Peyer's patch (tissue), 4 donors: Measurements from ENCODE around the gene TXNDC15. TPM values are rescaled to one million over a fixed set of nuclear protein-coding genes. Genes with fewer than 3 reads are reported as not detected.
"Not testable (repeated sequence)": the region's sequence is repeated elsewhere in the genome, so short reads cannot be mapped to it uniquely, and the experiment has no call there.

Experiments used
- DNase-seq, 3 donors: peaks; one replicate each; pipeline ENCODE4 v3.0.0-alpha.2; 2017 to 2019
- H3K27ac ChIP-seq, 4 donors: fragments of 200-600 bp; sonication (generic); one replicate each; pipeline ENCODE4 v1.5.1; 2016 to 2019
- H3K27me3 ChIP-seq, 2 donors: fragments of 200-600 bp; sonication (generic); one replicate each; pipeline ENCODE4 v1.5.1; 2019
- H3K36me3 ChIP-seq, 3 donors: fragments of 200-600 bp; sonication (generic); one replicate each; pipeline ENCODE4 v1.5.1; 2016 to 2019
- H3K4me1 ChIP-seq, 4 donors: fragments of 200-600 bp; sonication (generic); one replicate each; pipeline ENCODE4 v1.5.1; 2016 to 2019
- H3K4me3 ChIP-seq, 4 donors: fragments of 200-600 bp; sonication (generic); 1 replicate in 3 of 4; 2 replicates in 1 of 4; pipeline ENCODE4 v1.5.1; 2016 to 2019; ENCODE audit warnings: mild to moderate bottlenecking in 1 of 4
- H3K9me3 ChIP-seq, 4 donors: fragments of 200-600 bp; sonication (generic); one replicate each; pipeline ENCODE4 v1.5.1; 2016 to 2019; ENCODE audit warnings: mild to moderate bottlenecking in 1 of 4
- CTCF ChIP-seq, 6 experiments: fragments of 450-650 bp in 4 of 6; fragments of 200-600 bp in 2 of 6; sonication (generic) in 1 of 6; IDR thresholded peaks; one replicate each; pipeline ENCODE4 v1.5.1; 2017 to 2019; ENCODE audit warnings: antibody characterized with exemption in 6 of 6, mild to moderate bottlenecking in 3 of 6, moderate library complexity in 1 of 6
- POLR2A ChIP-seq, 2 donors: fragments of 450-650 bp; IDR thresholded peaks; one replicate each; pipeline ENCODE4 v1.5.1; 2017; ENCODE audit warnings: antibody characterized with exemption in 2 of 2, mild to moderate bottlenecking in 2 of 2, moderate library complexity in 2 of 2
- total RNA-seq, 4 donors: library from RNA; depleted of rRNA; stranded (reverse); fragments of >200 nt; gene quantifications; one replicate each; pipeline ENCODE4 v1.1.0, GENCODE V29; 2016

TXNDC15 gene
- total RNA-seq, 4 donors from 2014 or later: 34.3 to 81.7 (median 39.9) TPM

- Histone ChIP-seq H3K36me3 (peaks cover 0 to 60% (median 0%) of the 10 kb centered on the region in 3 donors), H3K27ac (no peak overlapping the region), H3K4me3 (no peak overlapping the region), H3K9me3 (no peaks in the 10 kb centered on the region), H3K27me3 (no peaks in the 10 kb centered on the region), H3K4me1 (no peaks in the 10 kb centered on the region)
- no peak for DNase-seq
- no peak for TF ChIP-seq POLR2A (IDR thresholded peaks at IDR 0.05)
- TF ChIP-seq CTCF (IDR thresholded peaks at IDR 0.05): no peak
Observed at GRCh38 chr5:134893748-134894505, 19.8 kb downstream of the TXNDC15 start.

- Histone ChIP-seq H3K4me3 (no peak overlapping the region), H3K27ac (peak overlapping the region in 2 of 4 donors; percentile 58 to 78), H3K4me1 (peaks cover 0 to 4% (median 2%) of the 10 kb centered on the region in 4 donors), H3K36me3 (peaks cover 0 to 32% (median 0%) of the 10 kb centered on the region in 3 donors), H3K9me3 (no peaks in the 10 kb centered on the region), H3K27me3 (no peaks in the 10 kb centered on the region)
- no peak for TF ChIP-seq CTCF (IDR thresholded peaks at IDR 0.05)
- no peak for TF ChIP-seq POLR2A (IDR thresholded peaks at IDR 0.05)
- DNase-seq: peak in 1 of 3 donors; percentile 61
Observed at GRCh38 chr5:134902071-134902801, 28.1 kb downstream of the TXNDC15 start.

GRCh38 chr5:134904610-134905245 lies 30.6 kb downstream of the TXNDC15 start, which contains the start of gene PCBD2:
Gene PCBD2, plus strand, starts transcription at chr5:134905131. Its CDS starts 9 bp downstream, at chr5:134905140.
- Histone ChIP-seq H3K9me3 (no peaks in the 10 kb centered on the region), H3K4me1 (peaks cover 0 to 4% (median 2%) of the 10 kb centered on the region in 4 donors), H3K27me3 (no peaks in the 10 kb centered on the region), H3K4me3 (peak within 1 kb of the TSS; percentile 63 to 98 (median 78)), H3K36me3 (peaks cover 0 to 12% (median 0%) of the 10 kb centered on the region in 3 donors), H3K27ac (peak within 1 kb of the TSS; percentile 97 to 100 (median 99))
- peak; percentile 88 to 96 (median 96) for DNase-seq
- TF ChIP-seq CTCF (IDR thresholded peaks at IDR 0.05): peak; percentile 74 to 99 (median 96)
- TF ChIP-seq POLR2A (IDR thresholded peaks at IDR 0.05): peak; percentile 65 to 83

GRCh38 chr5:134905246-134905996 lies 31.2 kb downstream of the TXNDC15 start:
- TF ChIP-seq POLR2A (IDR thresholded peaks at IDR 0.05) (no peak), CTCF (IDR thresholded peaks at IDR 0.05) (peak; percentile 68 to 88 (median 85))
- Histone ChIP-seq H3K27ac (peak overlapping the region; percentile 97 to 100 (median 99)), H3K4me1 (peaks cover 0 to 4% (median 2%) of the 10 kb centered on the region in 4 donors), H3K27me3 (no peaks in the 10 kb centered on the region), H3K4me3 (peak overlapping the region; percentile 63 to 98 (median 78)), H3K9me3 (no peaks in the 10 kb centered on the region), H3K36me3 (peaks cover 0 to 7% (median 0%) of the 10 kb centered on the region in 3 donors)
- peak in 2 of 3 donors; percentile 59 to 76 for DNase-seq

GRCh38 chr5:134906811-134907210 lies 32.6 kb downstream of the TXNDC15 start:
- DNase-seq: no peak
- TF ChIP-seq CTCF (IDR thresholded peaks at IDR 0.05) (no peak), POLR2A (IDR thresholded peaks at IDR 0.05) (no peak)
- Histone ChIP-seq H3K4me3 (no peak overlapping the region), H3K27me3 (no peaks in the 10 kb centered on the region), H3K36me3 (peaks cover 0 to 16% (median 0%) of the 10 kb centered on the region in 3 donors), H3K27ac (peak overlapping the region in 2 of 4 donors; percentile 97 to 100), H3K9me3 (no peaks in the 10 kb centered on the region), H3K4me1 (peaks cover 0 to 4% (median 1%) of the 10 kb centered on the region in 4 donors)

GRCh38 chr5:134910752-134911151 lies 36.6 kb downstream of the TXNDC15 start:
- not testable (repeated sequence) for H3K27ac ChIP-seq, H3K4me3 ChIP-seq, DNase-seq, H3K4me1 ChIP-seq, H3K9me3 ChIP-seq, H3K27me3 ChIP-seq
- H3K36me3 ChIP-seq: peaks cover 0 to 46% (median 0%) of the 10 kb centered on the region in 3 donors
